Fibroblast of skin of left quadriceps (primary cell): Measurements from ENCODE around the gene MSGN1.

Source experiments
- DNase-seq, 2 experiments: peaks; one replicate each; pipeline ENCODE4 v3.0.0-alpha.2; 2013; ENCODE audit warnings: low read depth in 2 of 2

MSGN1 gene

DNA sequence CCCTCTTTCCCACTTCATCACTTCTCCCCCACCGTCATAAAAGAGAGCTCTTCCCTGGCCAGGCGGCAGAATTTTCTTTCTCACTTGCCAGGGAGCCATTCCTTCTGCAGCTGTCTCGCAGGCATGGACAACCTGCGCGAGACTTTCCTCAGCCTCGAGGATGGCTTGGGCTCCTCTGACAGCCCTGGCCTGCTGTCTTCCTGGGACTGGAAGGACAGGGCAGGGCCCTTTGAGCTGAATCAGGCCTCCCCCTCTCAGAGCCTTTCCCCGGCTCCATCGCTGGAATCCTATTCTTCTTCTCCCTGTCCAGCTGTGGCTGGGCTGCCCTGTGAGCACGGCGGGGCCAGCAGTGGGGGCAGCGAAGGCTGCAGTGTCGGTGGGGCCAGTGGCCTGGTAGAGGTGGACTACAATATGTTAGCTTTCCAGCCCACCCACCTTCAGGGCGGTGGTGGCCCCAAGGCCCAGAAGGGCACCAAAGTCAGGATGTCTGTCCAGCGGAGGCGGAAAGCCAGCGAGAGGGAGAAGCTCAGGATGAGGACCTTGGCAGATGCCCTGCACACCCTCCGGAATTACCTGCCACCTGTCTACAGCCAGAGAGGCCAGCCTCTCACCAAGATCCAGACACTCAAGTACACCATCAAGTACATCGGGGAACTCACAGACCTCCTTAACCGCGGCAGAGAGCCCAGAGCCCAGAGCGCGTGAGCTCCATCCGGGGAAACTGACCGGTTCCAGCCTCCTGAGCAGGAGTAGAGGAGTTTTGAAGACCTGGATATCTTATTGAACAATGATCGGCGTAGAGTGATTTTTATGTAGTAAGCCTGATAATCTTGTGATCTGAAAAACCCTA lies at the start of gene MSGN1:
MSGN1 (plus strand) TSS at position 65 of the 850 bp plus-strand sequence; CDS start at position 124, 59 bp downstream.
- no peak for DNase-seq

GRCh38 chr2:17768894-17769293 lies 47.4 kb upstream of the MSGN1 start:
- no peak for DNase-seq

DNA sequence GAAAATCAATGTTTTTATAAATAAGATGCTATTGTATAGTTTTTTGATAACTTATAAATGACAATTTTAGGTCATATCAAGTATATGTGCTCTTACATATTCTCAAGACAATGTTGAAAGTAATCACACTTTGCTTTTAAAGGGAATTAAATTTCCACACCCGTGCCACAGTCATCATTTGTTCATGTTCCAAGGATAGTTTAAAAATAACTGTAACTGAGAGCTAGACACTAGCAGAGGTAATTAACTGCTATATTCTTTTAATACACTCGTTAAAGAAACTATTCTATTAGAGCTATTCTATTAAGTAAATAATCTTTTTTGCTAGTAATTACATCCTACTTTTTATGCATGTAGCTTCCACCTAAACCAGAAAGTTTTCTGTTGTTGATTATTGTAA lies 44.3 kb upstream of the MSGN1 start:
- DNase-seq = no peak

DNA sequence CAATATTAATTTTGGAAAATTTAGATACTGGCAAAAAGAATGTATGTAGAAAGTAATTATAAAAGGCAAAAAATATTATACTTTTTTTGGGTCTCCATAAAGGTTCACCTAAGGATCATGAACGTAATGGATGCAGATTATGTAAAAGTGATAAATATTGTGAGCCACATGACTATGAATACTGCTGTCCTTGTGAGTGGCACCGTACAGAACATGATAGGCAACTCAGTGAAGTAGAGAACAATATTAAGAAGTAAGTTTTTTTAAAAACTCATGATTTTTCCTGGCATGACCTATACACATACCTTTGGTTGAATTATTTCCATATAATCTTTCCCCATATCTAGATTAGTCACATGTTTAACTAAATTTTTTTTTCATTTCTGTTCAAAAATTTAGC lies 43.7 kb upstream of the MSGN1 start:
- DNase-seq = no peak

- DNase-seq = no peak
Observed at GRCh38 chr2:17780546-17780945, 35.7 kb upstream of the MSGN1 start.

DNA sequence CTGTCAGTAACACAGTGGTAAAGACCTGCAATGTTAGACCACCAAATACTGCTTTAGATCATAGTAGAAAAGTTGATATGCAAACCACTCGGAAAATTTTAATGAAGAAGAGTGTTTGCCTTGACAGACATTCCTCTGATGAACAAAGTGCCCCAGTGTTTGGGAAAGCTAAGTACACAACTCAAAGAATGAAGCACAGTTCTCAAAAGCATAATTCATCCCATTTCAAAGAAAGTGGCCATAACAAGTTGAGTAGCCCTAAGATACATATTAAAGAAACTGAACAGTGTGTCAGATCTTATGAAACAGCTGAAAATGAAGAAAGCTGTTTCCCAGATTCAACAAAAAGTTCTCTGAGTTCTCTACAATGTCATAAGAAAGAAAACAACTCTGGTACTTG lies 34.8 kb upstream of the MSGN1 start:
- DNase-seq = no peak

- no peak for DNase-seq
Observed at GRCh38 chr2:17786727-17787126, 29.5 kb upstream of the MSGN1 start.

GRCh38 chr2:17788773-17789172 lies 27.5 kb upstream of the MSGN1 start:
- no peak for DNase-seq

- DNase-seq = no peak
Observed at GRCh38 chr2:17790536-17790935, 25.7 kb upstream of the MSGN1 start.

GRCh38 chr2:17791121-17791816 lies 25.0 kb upstream of the MSGN1 start:
- peak; percentile 89 to 91 for DNase-seq

DNA sequence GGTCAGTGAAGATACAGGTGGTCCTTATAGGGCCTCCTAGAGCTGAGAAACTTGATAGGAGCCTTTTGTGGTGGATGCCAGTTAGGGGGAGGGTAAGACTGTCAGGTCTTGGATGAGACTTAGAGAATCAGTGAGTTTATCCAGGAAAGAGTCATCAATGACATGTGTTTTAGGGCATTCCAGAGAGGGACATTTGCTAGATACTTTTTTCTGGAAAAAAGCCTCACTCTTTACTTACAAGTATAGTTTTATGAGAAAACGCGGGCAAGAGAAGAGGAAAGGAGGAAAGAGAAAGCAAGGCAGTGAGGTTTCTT lies 24.5 kb upstream of the MSGN1 start:
- DNase-seq = no peak

DNA sequence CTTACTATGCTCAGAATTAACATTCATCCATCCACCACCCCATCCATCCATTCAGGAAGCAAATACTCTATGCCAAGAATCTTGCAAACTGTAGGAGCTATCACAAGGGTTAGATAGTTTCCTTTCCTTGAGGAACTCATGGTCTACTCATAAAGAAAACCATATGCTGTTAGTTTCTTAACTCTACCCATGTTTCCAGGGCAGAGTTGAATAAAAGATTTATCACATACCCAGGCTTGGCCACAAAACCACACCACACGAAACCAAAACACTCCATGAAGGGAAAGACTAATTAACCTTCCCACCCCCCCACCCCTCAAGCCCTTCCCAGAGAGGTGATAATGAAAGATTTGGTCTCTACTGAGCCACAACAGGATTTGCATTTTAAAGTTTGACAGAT lies 23.7 kb upstream of the MSGN1 start:
- peak in 1 of 2 experiments; percentile 37 for DNase-seq

DNA sequence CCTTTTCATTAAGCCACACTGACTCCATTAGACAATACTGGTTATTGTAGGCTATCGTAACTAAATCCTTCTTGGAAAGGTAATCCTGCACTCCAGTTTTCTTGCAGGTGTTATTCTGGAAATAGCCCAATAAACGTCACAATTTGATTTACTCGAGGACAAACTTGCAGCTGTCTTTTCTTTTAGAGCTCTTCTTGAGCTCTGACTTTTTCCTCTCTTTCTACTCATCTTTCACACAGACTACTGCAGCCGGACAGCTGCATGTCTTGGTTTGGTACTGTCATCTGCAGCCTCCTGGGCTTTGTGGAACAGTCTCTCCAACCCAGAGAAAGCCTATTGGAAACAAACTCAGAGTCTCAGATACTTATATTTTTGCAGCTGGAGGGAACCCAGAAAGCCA lies 23.0 kb upstream of the MSGN1 start:
- DNase-seq = no peak

- DNase-seq = peak in 1 of 2 experiments; percentile 18
Observed at GRCh38 chr2:17793803-17794354, 22.4 kb upstream of the MSGN1 start.

GRCh38 chr2:17795309-17795708 lies 21.0 kb upstream of the MSGN1 start:
- no peak for DNase-seq

DNA sequence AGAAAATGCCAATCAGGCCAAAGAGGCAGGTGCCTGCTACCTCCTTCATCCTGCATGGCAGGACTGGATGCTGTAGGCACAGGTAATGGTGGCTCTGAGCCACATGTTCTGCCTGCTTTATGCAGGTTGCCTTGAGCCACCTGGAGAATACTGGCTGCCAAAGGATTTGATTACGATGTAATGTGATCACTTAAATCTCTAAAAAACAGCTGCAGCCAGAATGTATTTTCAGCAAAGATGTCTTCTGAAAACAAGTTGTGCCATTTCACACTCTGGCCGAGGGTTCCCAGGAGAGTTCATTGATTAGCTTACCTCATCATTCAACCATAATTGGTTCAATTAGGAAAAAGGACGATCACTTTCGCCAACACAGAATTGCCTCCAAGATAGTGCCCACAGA lies 17.9 kb upstream of the MSGN1 start:
- no peak for DNase-seq

- no peak for DNase-seq
Observed at GRCh38 chr2:17799301-17800120, 16.7 kb upstream of the MSGN1 start.

DNA sequence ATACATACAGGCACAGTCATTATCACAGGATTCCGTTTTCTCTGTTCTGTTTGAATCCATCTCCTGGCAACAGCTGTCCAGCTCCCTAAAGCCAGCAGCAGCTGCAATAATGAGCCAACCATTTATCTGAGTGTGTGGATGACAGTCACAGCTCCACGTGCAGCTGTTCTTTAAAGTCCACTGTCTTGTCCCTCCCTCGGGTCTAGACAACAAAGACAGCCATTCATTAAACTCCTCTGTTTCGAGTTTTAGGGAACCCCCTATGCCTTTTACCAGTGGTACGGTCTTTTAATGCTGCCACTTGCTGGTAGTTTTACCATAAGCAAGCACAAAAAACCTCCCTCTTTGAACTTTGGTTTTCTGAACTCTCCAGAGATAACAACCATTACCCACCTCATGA lies 16.0 kb upstream of the MSGN1 start:
- no peak for DNase-seq

DNA sequence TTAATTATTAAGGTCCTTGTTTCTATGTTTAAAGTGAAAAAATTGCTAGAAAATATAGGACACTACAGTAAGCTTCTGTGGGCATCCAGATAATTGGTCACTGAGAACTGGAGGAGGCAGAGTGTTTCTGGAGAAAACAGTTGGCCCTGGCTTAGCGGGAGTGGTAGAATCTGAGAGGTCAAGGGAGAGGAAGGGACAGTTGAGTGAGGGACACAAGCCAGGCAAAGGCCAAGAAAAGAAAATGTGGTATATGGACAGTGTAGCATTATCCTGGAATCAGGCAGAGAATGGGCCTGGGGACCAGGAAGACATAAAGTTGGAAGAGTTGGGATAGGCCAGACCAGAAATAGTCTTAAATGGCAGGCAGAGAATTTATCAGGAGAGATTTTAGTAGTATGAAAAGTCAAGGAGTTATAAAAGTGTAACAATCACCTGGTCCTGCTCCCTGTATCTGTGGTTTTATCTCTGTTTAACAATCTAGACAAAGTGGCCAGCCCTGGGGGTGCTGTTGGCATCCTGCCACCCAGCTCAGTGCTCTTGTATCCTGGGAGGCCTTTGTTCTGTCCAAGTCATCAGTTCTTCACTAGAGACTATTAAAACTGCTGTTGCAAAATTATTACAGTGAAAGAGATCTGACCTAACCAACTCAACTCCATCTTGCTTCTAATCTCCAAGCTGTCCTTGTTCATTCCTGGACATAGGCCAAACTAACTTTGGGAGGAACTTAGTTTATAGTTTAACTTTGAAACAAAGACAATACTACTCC lies 15.4 kb upstream of the MSGN1 start:
- no peak for DNase-seq

GRCh38 chr2:17803497-17803896 lies 12.8 kb upstream of the MSGN1 start:
- no peak for DNase-seq

DNA sequence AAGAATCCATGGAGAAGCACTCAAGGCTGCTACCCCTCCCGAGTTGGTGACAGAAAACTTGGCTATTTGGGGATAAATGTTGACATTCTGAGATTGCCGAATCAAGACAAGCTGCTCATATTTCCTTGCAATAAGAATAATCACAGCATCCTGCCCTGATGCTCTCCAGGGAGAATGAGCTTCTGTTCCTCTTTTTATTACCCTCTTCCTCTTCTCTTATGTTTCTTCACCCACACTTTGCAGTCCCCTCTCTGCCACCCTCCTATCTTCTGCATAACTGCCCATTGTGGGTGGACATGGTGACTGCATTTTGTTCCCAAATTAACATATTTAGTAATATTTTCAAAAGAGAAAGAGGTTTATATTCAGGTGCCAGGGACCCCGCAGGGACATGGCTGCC lies 11.9 kb upstream of the MSGN1 start:
- no peak for DNase-seq
